AG10803 (cell line): ENCODE data around the gene GRK2.
A peak's percentile ranks its signal among the peaks of the same experiment; 100 is the strongest.

Experiments used
- DNase-seq: peaks from one replicate; pipeline ENCODE4 v3.0.0; 2010; ENCODE audit warnings: low read depth
- H3K4me3 ChIP-seq: 2 replicates; pipeline ENCODE4 v1.5.1; 2011; ENCODE audit warnings: mild to moderate bottlenecking, low read length, control low read depth
- TF ChIP-seq, protein P1 (sequence below): conservative IDR thresholded peaks from 2 replicates; pipeline ENCODE4 v1.5.1; 2011; ENCODE audit warnings: mild to moderate bottlenecking, low read length, control low read depth, inconsistent platforms

Gene GRK2

DNA sequence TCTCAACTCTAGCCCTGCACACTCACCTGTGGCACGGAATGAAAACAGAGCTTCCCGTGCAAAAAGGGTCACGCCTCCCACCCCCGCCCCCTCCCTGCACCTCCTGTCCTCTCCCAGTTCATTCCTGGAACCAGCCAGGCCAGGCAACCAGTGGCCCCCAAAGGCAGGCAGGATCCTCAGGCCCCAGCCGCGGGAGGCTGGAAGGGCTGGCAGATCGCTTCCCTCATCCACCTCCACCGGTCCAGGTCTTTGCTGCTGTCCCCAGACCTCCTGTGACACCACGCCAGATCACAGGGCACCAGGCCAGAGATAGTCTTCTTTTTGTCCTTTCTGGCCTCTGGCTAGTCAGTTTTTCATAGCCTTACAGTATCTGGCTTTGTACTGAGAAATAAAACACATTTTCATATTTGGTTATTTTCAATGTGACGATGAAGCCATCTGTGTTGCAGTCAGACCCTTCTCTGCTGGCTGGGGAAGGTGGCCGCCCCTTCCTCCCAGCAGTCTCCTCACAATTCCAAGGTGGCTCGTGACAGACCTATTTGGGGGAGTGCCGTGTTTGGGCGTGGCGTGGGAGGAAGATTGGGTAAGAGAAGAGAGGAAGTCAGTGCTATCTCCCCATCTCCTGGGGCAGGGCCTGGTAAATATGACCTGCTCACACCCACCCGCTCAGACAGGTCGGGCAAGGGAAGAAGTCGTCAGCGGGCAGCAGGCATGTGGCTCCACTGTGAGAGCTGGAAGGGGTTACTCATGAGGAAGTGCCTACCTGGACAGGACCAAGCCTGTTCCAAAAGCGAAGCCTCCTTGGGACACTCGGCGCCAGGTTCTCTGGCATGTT, 46.1 kb downstream of the GRK2 start:
- TF ChIP-seq, protein P1, sequence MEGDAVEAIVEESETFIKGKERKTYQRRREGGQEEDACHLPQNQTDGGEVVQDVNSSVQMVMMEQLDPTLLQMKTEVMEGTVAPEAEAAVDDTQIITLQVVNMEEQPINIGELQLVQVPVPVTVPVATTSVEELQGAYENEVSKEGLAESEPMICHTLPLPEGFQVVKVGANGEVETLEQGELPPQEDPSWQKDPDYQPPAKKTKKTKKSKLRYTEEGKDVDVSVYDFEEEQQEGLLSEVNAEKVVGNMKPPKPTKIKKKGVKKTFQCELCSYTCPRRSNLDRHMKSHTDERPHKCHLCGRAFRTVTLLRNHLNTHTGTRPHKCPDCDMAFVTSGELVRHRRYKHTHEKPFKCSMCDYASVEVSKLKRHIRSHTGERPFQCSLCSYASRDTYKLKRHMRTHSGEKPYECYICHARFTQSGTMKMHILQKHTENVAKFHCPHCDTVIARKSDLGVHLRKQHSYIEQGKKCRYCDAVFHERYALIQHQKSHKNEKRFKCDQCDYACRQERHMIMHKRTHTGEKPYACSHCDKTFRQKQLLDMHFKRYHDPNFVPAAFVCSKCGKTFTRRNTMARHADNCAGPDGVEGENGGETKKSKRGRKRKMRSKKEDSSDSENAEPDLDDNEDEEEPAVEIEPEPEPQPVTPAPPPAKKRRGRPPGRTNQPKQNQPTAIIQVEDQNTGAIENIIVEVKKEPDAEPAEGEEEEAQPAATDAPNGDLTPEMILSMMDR: no peak
- H3K4me3 ChIP-seq: no peak overlapping the region
- DNase-seq: no peak

DNA sequence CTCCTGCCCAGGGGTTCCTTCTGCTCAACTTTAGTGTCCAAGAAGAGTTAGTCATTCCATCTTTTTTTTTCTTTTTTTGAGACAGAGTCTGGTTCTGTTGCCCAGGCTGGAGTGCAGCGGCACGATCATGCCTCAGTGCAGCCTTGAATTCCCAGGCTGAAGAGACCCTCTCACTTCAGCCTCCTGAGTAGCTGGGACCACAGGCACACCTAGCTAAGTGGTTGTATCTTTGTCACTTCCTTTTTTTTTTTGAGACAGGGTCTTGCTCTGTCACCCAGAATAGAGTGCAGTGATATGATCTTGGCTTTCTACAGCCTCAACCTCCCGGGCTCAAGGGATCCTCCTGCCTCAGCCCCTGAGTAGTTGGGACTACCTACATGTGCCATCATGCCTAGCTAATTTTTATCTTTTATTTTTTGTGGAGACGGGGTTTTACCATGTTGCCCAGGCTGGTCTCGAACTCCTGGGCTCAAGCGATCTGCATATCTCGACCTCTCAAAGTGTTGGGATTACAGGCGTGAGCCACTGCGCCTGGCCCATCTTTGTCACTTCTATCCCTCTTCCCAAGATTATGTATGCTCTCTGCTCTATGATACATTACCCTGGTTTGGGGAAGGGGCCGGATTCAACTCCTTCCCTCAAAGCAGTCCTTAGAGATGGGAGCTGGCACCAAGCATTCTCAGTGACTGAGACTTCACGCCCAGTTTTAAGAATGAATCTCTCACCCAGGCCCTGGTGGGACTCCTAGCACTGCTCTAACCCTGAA, 47.0 kb downstream of the GRK2 start:
- no peak overlapping the region for H3K4me3 ChIP-seq
- DNase-seq: no peak
- TF ChIP-seq, protein P1: no peak

DNA sequence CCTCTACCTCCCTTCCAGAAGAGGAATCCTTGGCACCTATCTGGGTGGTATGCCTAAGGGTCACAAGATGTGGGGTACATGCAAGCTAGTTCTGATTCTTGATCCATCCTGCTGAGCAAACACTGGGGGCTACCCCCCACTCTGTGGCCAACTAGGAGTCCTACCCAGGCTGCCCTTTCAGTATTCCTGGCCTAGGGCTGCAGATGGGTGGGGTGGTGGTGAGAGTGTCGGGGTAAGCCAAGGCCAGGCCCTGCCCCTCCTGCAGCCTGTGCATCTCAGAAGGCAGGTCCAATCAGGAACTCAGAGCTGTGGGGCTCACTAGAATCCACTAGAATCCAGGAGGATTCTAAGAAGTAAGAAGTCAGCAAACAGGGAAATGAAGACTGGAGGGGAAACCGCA, 47.9 kb downstream of the GRK2 start:
- TF ChIP-seq, protein P1: no peak
- no peak for DNase-seq

DNA sequence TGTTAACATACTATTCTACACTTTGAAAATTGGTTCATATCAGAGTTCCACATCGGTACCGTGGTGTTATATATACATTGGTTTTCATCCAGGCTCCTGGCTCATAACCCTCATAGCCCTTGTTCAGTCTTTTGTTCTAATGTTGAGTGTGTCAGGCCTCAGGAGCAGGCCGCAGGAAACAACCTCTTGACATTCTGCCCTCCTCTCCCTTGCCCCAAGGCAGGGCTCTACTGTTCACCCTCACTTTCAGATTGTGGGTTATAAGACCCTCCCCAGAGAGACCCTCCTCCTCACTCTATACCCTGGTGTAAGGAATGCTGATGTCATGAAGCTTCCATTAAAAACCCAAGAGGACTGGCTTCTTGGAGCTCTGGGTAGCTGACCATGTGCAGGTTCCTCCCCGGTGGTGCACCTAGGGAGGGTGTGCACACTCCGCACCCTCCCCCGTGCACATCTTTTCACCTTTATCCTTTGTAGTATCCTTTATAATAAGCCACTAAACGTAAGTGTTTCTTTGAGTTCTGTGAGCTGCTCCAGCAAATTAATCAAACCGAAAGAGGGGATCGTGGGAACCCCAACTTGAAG, 49.1 kb downstream of the GRK2 start:
- TF ChIP-seq, protein P1: no peak
- no peak for DNase-seq
- H3K4me3 ChIP-seq: no peak overlapping the region

More for the DNA sequence above, 47.9 kb downstream of the GRK2 start:
- H3K4me3 ChIP-seq: no peak overlapping the region

DNA sequence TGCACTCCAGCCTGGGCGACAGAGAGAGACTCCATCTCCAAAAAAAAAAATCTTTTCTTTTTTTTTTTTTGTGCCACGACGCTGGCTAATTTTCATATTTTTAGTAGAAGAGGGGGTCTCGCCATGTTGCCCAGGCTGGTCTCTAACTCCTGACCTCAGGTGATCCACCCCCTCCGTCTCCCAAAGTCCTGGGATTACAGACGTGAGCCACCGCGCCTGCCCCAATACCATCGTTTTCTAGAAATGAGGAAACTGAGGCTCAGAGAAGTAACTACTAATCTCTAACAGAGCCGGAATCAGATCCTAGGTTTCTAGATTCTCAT, 50.6 kb downstream of the GRK2 start:
- DNase-seq: no peak
- H3K4me3 ChIP-seq: peak overlapping the region; percentile 95
- TF ChIP-seq, protein P1: no peak

DNA sequence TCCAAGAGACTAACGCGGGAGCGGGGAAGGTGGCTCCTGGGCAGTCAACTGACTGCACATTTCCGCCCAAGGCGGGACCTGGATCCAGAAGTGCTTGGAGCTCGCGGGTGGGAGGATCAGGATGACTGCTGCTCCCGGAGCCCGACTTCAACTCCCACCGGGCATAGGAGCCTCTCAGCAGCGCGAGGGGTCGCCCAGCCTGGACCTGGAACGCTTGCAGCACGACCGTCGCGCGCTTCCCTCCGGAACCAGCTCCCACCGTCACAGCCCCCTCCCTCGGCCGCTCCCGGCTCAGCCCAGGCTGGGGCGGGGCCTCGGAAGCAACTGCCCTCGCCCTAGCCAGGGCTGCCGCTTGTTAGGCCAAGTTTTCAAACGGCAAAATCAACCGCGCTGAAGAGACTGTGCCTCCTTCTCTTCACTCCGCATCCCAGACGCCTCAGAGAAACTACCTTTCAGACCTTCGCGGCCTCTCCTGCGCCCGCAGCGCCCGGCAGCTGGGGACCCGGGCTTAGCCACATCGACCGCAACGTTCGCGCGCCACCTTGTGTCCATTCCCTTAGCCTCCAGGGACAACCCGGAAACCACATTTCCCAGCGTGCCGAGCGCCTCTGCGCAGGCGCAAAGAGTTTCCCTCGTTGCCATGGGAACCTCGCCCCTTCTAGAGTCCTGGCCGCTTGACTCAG, 51.1 kb downstream of the GRK2 start:
- peak overlapping the region; percentile 95 for H3K4me3 ChIP-seq
- TF ChIP-seq, protein P1: peak; percentile 76
- peak; percentile 84 for DNase-seq
